Karpas-422 (cell line): ENCODE results near the gene ZNG1A. TPM values are rescaled to one million over a fixed set of nuclear protein-coding genes. Genes with fewer than 3 reads are reported as not detected.
"Not testable (repeated sequence)": the region's sequence is repeated elsewhere in the genome, so short reads cannot be mapped to it uniquely, and the experiment has no call there.

ENCODE experiments used
- DNase-seq: peaks from one replicate; pipeline ENCODE4 v3.0.0-alpha.2; 2015
- H2AFZ ChIP-seq: fragments of 200-600 bp; sonication (generic); 2 replicates; pipeline ENCODE4 v1.6.1; 2014; ENCODE audit warnings: antibody characterized with exemption, low read length, mixed read lengths
- H3K27ac ChIP-seq: fragments of 200-600 bp; sonication (generic); 2 replicates; pipeline ENCODE4 v1.5.1; 2014; ENCODE audit warnings: mild to moderate bottlenecking, low read length, moderate library complexity
- H3K27me3 ChIP-seq: fragments of 200-600 bp; sonication (generic); 2 replicates; pipeline ENCODE4 v1.6.1; 2014; ENCODE audit warnings: low read length, mixed read lengths
- H3K36me3 ChIP-seq: fragments of 200-600 bp; sonication (generic); 2 replicates; pipeline ENCODE4 v1.6.1; 2014; ENCODE audit warnings: low read length, mixed read lengths; ENCODE audit not compliant: insufficient read depth
- H3K4me1 ChIP-seq: fragments of 200-600 bp; sonication (generic); 2 replicates; pipeline ENCODE4 v1.6.1; 2014; ENCODE audit warnings: mild to moderate bottlenecking, low read length, mixed read lengths
- H3K4me2 ChIP-seq: fragments of 200-600 bp; sonication (generic); 2 replicates; pipeline ENCODE4 v1.6.1; 2014; ENCODE audit warnings: low read length, low read depth, mild to moderate bottlenecking; ENCODE audit not compliant: poor library complexity, severe bottlenecking
- H3K4me3 ChIP-seq: fragments of 200-600 bp; sonication (generic); 2 replicates; pipeline ENCODE4 v1.5.1; 2014; ENCODE audit warnings: mild to moderate bottlenecking, antibody characterized with exemption, low read length, mixed read lengths
- H3K79me2 ChIP-seq: fragments of 200-600 bp; sonication (generic); 2 replicates; pipeline ENCODE4 v1.6.1; 2014; ENCODE audit warnings: mild to moderate bottlenecking, low read length, mixed read lengths
- H3K9ac ChIP-seq: fragments of 200-600 bp; sonication (generic); 2 replicates; pipeline ENCODE4 v1.6.0; 2014; ENCODE audit warnings: low read length
- H3K9me2 ChIP-seq: fragments of 200-600 bp; sonication (generic), shearing (Covaris generic); replicated peaks from 2 replicates; pipeline ENCODE4 v1.6.0; 2014; ENCODE audit warnings: mild to moderate bottlenecking, low read length, moderate library complexity; ENCODE audit not compliant: insufficient read depth
- H3K9me3 ChIP-seq: fragments of 300-700, 200-600 bp; sonication (generic); 2 replicates; pipeline ENCODE4 v1.6.1; 2014; ENCODE audit warnings: low read length, mixed read lengths
- H4K20me1 ChIP-seq: fragments of 200-600 bp; sonication (generic); 2 replicates; pipeline ENCODE4 v1.6.1; 2014; ENCODE audit warnings: mild to moderate bottlenecking, antibody characterized with exemption, low read length, low read depth; ENCODE audit not compliant: insufficient read depth
- total RNA-seq: library from RNA; depleted of rRNA; stranded (reverse); fragments of >200 nt; shearing (Covaris generic); gene quantifications from 2 replicates; pipeline ENCODE4 v1.2.3, GENCODE V29; 2014; ENCODE audit warnings: low replicate concordance; rRNA removed

Gene ZNG1A
- total RNA-seq, 1 experiment from 2014 or later, result 71.0 TPM

DNA sequence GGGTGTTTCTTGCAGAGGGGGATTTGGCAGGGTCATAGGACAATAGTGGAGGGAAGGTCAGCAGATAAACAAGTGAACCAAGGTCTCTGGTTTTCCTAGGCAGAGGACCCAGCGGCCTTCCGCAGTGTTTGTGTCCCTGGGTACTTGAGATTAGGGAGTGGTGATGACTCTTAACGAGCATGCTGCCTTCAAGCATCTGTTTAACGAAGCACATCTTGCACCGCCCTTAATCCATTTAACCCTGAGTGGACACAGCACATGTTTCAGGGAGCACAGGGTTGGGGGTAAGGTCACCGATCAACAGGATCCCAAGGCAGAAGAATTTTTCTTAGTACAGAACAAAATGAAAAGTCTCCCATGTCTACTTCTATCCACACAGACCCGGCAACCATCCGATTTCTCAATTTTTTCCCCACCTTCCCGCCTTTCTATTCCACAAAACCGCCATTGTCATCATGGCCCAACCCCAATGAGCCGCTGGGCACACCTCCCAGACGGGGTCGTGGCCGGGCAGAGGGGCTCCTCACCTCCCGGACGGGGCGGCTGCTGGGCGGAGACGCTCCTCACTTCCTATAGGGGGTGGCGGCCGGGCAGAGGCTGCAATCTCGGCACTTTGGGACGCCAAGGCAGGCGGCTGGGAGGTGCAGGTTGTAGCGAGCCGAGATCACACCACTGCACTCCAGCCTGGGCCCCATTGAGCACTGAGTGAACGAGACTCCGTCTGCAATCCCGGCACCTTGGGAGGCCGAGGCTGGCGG lies 95.7 kb downstream of the ZNG1A start:
- not testable (repeated sequence) for H3K27ac ChIP-seq, H2AFZ ChIP-seq, DNase-seq, H3K4me3 ChIP-seq, H3K9me3 ChIP-seq, H4K20me1 ChIP-seq, H3K9me2 ChIP-seq, H3K4me2 ChIP-seq, H3K27me3 ChIP-seq, H3K79me2 ChIP-seq, H3K9ac ChIP-seq, H3K36me3 ChIP-seq, H3K4me1 ChIP-seq

DNA sequence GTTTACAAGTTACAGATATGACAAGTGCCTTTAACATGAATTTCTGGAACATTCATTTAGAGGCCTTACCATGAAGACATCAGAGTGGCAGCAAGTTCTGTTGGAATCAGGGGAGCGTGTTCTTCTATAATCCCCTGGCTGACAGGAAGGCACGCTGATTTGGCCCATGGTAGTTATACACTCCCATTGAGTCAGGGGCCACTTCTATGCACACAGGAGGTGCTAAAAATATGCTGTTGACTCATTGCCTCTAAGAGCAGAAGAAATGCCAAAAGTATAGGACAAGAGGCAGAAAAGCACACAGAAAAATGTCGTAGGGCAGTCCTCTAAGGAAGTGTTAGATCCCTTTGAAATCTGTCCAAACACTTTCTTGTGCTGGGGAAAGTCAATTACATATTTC lies 100.5 kb downstream of the ZNG1A start:
- not testable (repeated sequence) for H3K9me3 ChIP-seq, H4K20me1 ChIP-seq, H3K27me3 ChIP-seq, H3K4me1 ChIP-seq, DNase-seq, H3K4me3 ChIP-seq, H3K9ac ChIP-seq, H3K79me2 ChIP-seq, H2AFZ ChIP-seq, H3K27ac ChIP-seq, H3K4me2 ChIP-seq, H3K9me2 ChIP-seq, H3K36me3 ChIP-seq

- not testable (repeated sequence) for H4K20me1 ChIP-seq, H3K9ac ChIP-seq, H3K79me2 ChIP-seq, H3K4me3 ChIP-seq, H3K27ac ChIP-seq, H3K9me2 ChIP-seq, H3K36me3 ChIP-seq, H3K9me3 ChIP-seq, DNase-seq, H3K4me1 ChIP-seq, H2AFZ ChIP-seq, H3K27me3 ChIP-seq, H3K4me2 ChIP-seq
These were observed 102.5 kb downstream of the ZNG1A start for GRCh38 chr9:76389-76788.

- not testable (repeated sequence) for DNase-seq, H4K20me1 ChIP-seq, H3K79me2 ChIP-seq, H3K9ac ChIP-seq, H3K36me3 ChIP-seq, H3K4me1 ChIP-seq, H3K4me3 ChIP-seq, H3K27ac ChIP-seq, H3K4me2 ChIP-seq, H3K27me3 ChIP-seq, H3K9me3 ChIP-seq, H2AFZ ChIP-seq, H3K9me2 ChIP-seq
These were observed 104.8 kb downstream of the ZNG1A start for GRCh38 chr9:73900-74525.

- not testable (repeated sequence) for H3K9ac ChIP-seq, H3K4me2 ChIP-seq, H3K4me1 ChIP-seq, H3K9me2 ChIP-seq, H4K20me1 ChIP-seq, H3K4me3 ChIP-seq, H3K27ac ChIP-seq, H3K36me3 ChIP-seq, H2AFZ ChIP-seq, H3K27me3 ChIP-seq, H3K79me2 ChIP-seq, DNase-seq, H3K9me3 ChIP-seq
These were observed 105.6 kb downstream of the ZNG1A start for GRCh38 chr9:73076-73899.

Other genes with a start within 250 kb of the ZNG1A start
- 11.4 and 19.7 TPM in 2 replicates for gene WASHC1, start 149.6 kb downstream of the ZNG1A start, total RNA-seq
- 0.93 and 2.4 TPM in 2 replicates for gene FOXD4, start 60.6 kb downstream of the ZNG1A start, total RNA-seq
- 36.5 and 39.1 TPM in 2 replicates for gene DOCK8, start 35.8 kb upstream of the ZNG1A start, total RNA-seq